Activated T-helper 17 cell treated with anti-CD3 and anti-CD28 coated beads, Interleukin-2, amount 50 U/mL, for 72 hours (primary cell): ENCODE results near the gene ANKS1A. TPM values are rescaled to one million over a fixed set of nuclear protein-coding genes. Genes with fewer than 3 reads are reported as not detected.

Experiments used
- ATAC-seq: fragments of 150-1000 bp; cut with Tn5 transposase; replicated peaks from 2 replicates; pipeline ENCODE4 v1.10.0; 2021; ENCODE audit warnings: mild to moderate bottlenecking, moderate library complexity
- H3K27ac Mint-ChIP-seq: one replicate; pipeline ENCODE4 v1.8.0; 2022; ENCODE audit warnings: mixed read lengths
- H3K27me3 Mint-ChIP-seq: one replicate; pipeline ENCODE4 v1.8.0; 2022; ENCODE audit warnings: mixed read lengths
- H3K36me3 Mint-ChIP-seq: one replicate; pipeline ENCODE4 v1.8.0; 2022; ENCODE audit warnings: low read depth, mild to moderate bottlenecking, mixed read lengths
- H3K4me1 Mint-ChIP-seq: one replicate; pipeline ENCODE4 v1.8.0; 2022; ENCODE audit warnings: mixed read lengths
- H3K4me3 Mint-ChIP-seq: one replicate; pipeline ENCODE4 v1.8.0; 2022; ENCODE audit warnings: mild to moderate bottlenecking, mixed read lengths
- H3K9me3 Mint-ChIP-seq: one replicate; pipeline ENCODE4 v1.8.0; 2022; ENCODE audit warnings: mixed read lengths
- total RNA-seq, 2 donors: library from RNA; stranded (reverse); gene quantifications; one replicate each; pipeline ENCODE4 v1.2.3, GENCODE V29; 2022

ANKS1A gene
- total RNA-seq, 2 donors from 2014 or later = 7.7 to 8.8 TPM

- Mint-ChIP-seq H3K27me3 (no peaks in the 10 kb centered on the region), H3K36me3 (no peaks in the 10 kb centered on the region), H3K9me3 (no peaks in the 10 kb centered on the region), H3K4me1 (peaks cover 6% of the 10 kb centered on the region), H3K4me3 (no peak overlapping the region), H3K27ac (no peak overlapping the region)
- no peak for ATAC-seq
Observed at GRCh38 chr6:35051396-35051795, 162.3 kb downstream of the ANKS1A start.

GRCh38 chr6:35051997-35052583, 163.0 kb downstream of the ANKS1A start:
- H3K36me3 Mint-ChIP-seq = no peaks in the 10 kb centered on the region
- H3K4me1 Mint-ChIP-seq = peaks cover 5% of the 10 kb centered on the region
- no peaks in the 10 kb centered on the region for H3K27me3 Mint-ChIP-seq
- ATAC-seq = no peak
- H3K4me3 Mint-ChIP-seq = no peak overlapping the region
- H3K9me3 Mint-ChIP-seq = no peaks in the 10 kb centered on the region
- no peak overlapping the region for H3K27ac Mint-ChIP-seq

- H3K36me3 Mint-ChIP-seq = no peaks in the 10 kb centered on the region
- H3K4me1 Mint-ChIP-seq = peaks cover under 1% of the 10 kb centered on the region
- no peak for ATAC-seq
- H3K9me3 Mint-ChIP-seq = no peaks in the 10 kb centered on the region
- no peak overlapping the region for H3K27ac Mint-ChIP-seq
- no peak overlapping the region for H3K4me3 Mint-ChIP-seq
- no peaks in the 10 kb centered on the region for H3K27me3 Mint-ChIP-seq
Observed at GRCh38 chr6:35052694-35053565, 163.9 kb downstream of the ANKS1A start.

GRCh38 chr6:35053701-35054100, 164.6 kb downstream of the ANKS1A start:
- H3K27me3 Mint-ChIP-seq = no peaks in the 10 kb centered on the region
- H3K4me1 Mint-ChIP-seq = no peaks in the 10 kb centered on the region
- no peak for ATAC-seq
- H3K4me3 Mint-ChIP-seq = no peak overlapping the region
- no peak overlapping the region for H3K27ac Mint-ChIP-seq
- no peaks in the 10 kb centered on the region for H3K9me3 Mint-ChIP-seq
- H3K36me3 Mint-ChIP-seq = peaks cover 3% of the 10 kb centered on the region

GRCh38 chr6:35054106-35054742, 165.2 kb downstream of the ANKS1A start:
- ATAC-seq = no peak
- Mint-ChIP-seq H3K9me3 (no peaks in the 10 kb centered on the region), H3K36me3 (peaks cover 4% of the 10 kb centered on the region), H3K27ac (no peak overlapping the region), H3K4me3 (no peak overlapping the region), H3K27me3 (no peaks in the 10 kb centered on the region), H3K4me1 (no peaks in the 10 kb centered on the region)

GRCh38 chr6:35054743-35055130, 165.7 kb downstream of the ANKS1A start:
- Mint-ChIP-seq H3K27ac (no peak overlapping the region), H3K4me3 (no peak overlapping the region), H3K4me1 (no peaks in the 10 kb centered on the region), H3K27me3 (no peaks in the 10 kb centered on the region), H3K36me3 (peaks cover 4% of the 10 kb centered on the region), H3K9me3 (no peaks in the 10 kb centered on the region)
- no peak for ATAC-seq

GRCh38 chr6:35055891-35056290, 166.8 kb downstream of the ANKS1A start:
- H3K9me3 Mint-ChIP-seq = no peaks in the 10 kb centered on the region
- no peak for ATAC-seq
- peaks cover 4% of the 10 kb centered on the region for H3K36me3 Mint-ChIP-seq
- no peaks in the 10 kb centered on the region for H3K4me1 Mint-ChIP-seq
- H3K27me3 Mint-ChIP-seq = no peaks in the 10 kb centered on the region
- H3K27ac Mint-ChIP-seq = no peak overlapping the region
- H3K4me3 Mint-ChIP-seq = no peak overlapping the region

- no peak for ATAC-seq
- no peaks in the 10 kb centered on the region for H3K9me3 Mint-ChIP-seq
- peaks cover 4% of the 10 kb centered on the region for H3K36me3 Mint-ChIP-seq
- no peaks in the 10 kb centered on the region for H3K27me3 Mint-ChIP-seq
- H3K4me1 Mint-ChIP-seq = no peaks in the 10 kb centered on the region
- no peak overlapping the region for H3K4me3 Mint-ChIP-seq
- no peak overlapping the region for H3K27ac Mint-ChIP-seq
Observed at GRCh38 chr6:35056952-35057351, 167.9 kb downstream of the ANKS1A start.

GRCh38 chr6:35057449-35058357, 168.6 kb downstream of the ANKS1A start:
- no peak for ATAC-seq
- Mint-ChIP-seq H3K4me1 (no peaks in the 10 kb centered on the region), H3K9me3 (no peaks in the 10 kb centered on the region), H3K27ac (no peak overlapping the region), H3K4me3 (no peak overlapping the region), H3K27me3 (no peaks in the 10 kb centered on the region), H3K36me3 (peaks cover 4% of the 10 kb centered on the region)

- Mint-ChIP-seq H3K4me3 (no peak overlapping the region), H3K36me3 (peaks cover 4% of the 10 kb centered on the region), H3K27me3 (no peaks in the 10 kb centered on the region), H3K27ac (no peak overlapping the region), H3K4me1 (no peaks in the 10 kb centered on the region), H3K9me3 (no peaks in the 10 kb centered on the region)
- ATAC-seq = no peak
Observed at GRCh38 chr6:35058358-35058675, 169.3 kb downstream of the ANKS1A start.

GRCh38 chr6:35058865-35059522, 169.9 kb downstream of the ANKS1A start:
- no peaks in the 10 kb centered on the region for H3K4me1 Mint-ChIP-seq
- no peak overlapping the region for H3K27ac Mint-ChIP-seq
- H3K36me3 Mint-ChIP-seq = peaks cover 4% of the 10 kb centered on the region
- H3K4me3 Mint-ChIP-seq = no peak overlapping the region
- H3K27me3 Mint-ChIP-seq = no peaks in the 10 kb centered on the region
- no peak for ATAC-seq
- H3K9me3 Mint-ChIP-seq = no peaks in the 10 kb centered on the region

GRCh38 chr6:35059596-35060345, 170.7 kb downstream of the ANKS1A start:
- H3K36me3 Mint-ChIP-seq = peaks cover 4% of the 10 kb centered on the region
- H3K4me3 Mint-ChIP-seq = no peak overlapping the region
- no peak for ATAC-seq
- no peak overlapping the region for H3K27ac Mint-ChIP-seq
- H3K9me3 Mint-ChIP-seq = no peaks in the 10 kb centered on the region
- no peaks in the 10 kb centered on the region for H3K27me3 Mint-ChIP-seq
- no peaks in the 10 kb centered on the region for H3K4me1 Mint-ChIP-seq

- Mint-ChIP-seq H3K27me3 (no peaks in the 10 kb centered on the region), H3K4me1 (no peaks in the 10 kb centered on the region), H3K9me3 (no peaks in the 10 kb centered on the region), H3K36me3 (peaks cover 4% of the 10 kb centered on the region), H3K27ac (no peak overlapping the region), H3K4me3 (no peak overlapping the region)
- no peak for ATAC-seq
Observed at GRCh38 chr6:35061102-35061615, 172.1 kb downstream of the ANKS1A start.
